Measurements from ENCODE around the gene NLRC5.

NLRC5 gene

GRCh38 chr16:57039148-57039812 lies 49.9 kb downstream of the NLRC5 start:
- Histone ChIP-seq H3K9ac (ENCODE audit: low read depth, low read length) (no peak overlapping the region), H3K4me1 (ENCODE audit: insufficient read depth, low read length) (no peaks in the 10 kb centered on the region), H3K36me3 (ENCODE audit: insufficient read depth, low read length) (no peaks in the 10 kb centered on the region), H3K9me3 (ENCODE audit: control insufficient read depth, insufficient read depth, low read length) (no peaks in the 10 kb centered on the region)

GRCh38 chr16:57041182-57042156 lies 52.1 kb downstream of the NLRC5 start:
- H3K9ac ChIP-seq (ENCODE audit: low read depth, low read length) = no peak overlapping the region
- no peaks in the 10 kb centered on the region for H3K4me1 ChIP-seq (ENCODE audit: insufficient read depth, low read length)
- no peaks in the 10 kb centered on the region for H3K9me3 ChIP-seq (ENCODE audit: control insufficient read depth, insufficient read depth, low read length)
- H3K36me3 ChIP-seq (ENCODE audit: insufficient read depth, low read length) = no peaks in the 10 kb centered on the region

GRCh38 chr16:57042157-57043111 lies 53.1 kb downstream of the NLRC5 start:
- no peaks in the 10 kb centered on the region for H3K4me1 ChIP-seq (ENCODE audit: insufficient read depth, low read length)
- H3K9ac ChIP-seq (ENCODE audit: low read depth, low read length) = no peak overlapping the region
- H3K9me3 ChIP-seq (ENCODE audit: control insufficient read depth, insufficient read depth, low read length) = no peaks in the 10 kb centered on the region
- no peaks in the 10 kb centered on the region for H3K36me3 ChIP-seq (ENCODE audit: insufficient read depth, low read length)

GRCh38 chr16:57043248-57043647 lies 53.9 kb downstream of the NLRC5 start:
- H3K9ac ChIP-seq (ENCODE audit: low read depth, low read length) = no peak overlapping the region
- no peaks in the 10 kb centered on the region for H3K36me3 ChIP-seq (ENCODE audit: insufficient read depth, low read length)
- no peaks in the 10 kb centered on the region for H3K9me3 ChIP-seq (ENCODE audit: control insufficient read depth, insufficient read depth, low read length)
- H3K4me1 ChIP-seq (ENCODE audit: insufficient read depth, low read length) = no peaks in the 10 kb centered on the region

GRCh38 chr16:57044931-57045693 lies 55.8 kb downstream of the NLRC5 start:
- Histone ChIP-seq H3K36me3 (ENCODE audit: insufficient read depth, low read length) (no peaks in the 10 kb centered on the region), H3K4me1 (ENCODE audit: insufficient read depth, low read length) (no peaks in the 10 kb centered on the region), H3K9me3 (ENCODE audit: control insufficient read depth, insufficient read depth, low read length) (no peaks in the 10 kb centered on the region), H3K9ac (ENCODE audit: low read depth, low read length) (no peak overlapping the region)

GRCh38 chr16:57045694-57046381 lies 56.5 kb downstream of the NLRC5 start:
- H3K9ac ChIP-seq (ENCODE audit: low read depth, low read length) = no peak overlapping the region
- H3K4me1 ChIP-seq (ENCODE audit: insufficient read depth, low read length) = 0 out of 2 replicates have a peak, but pooled peaks cover 4% of the 10 kb centered on the region
- H3K9me3 ChIP-seq (ENCODE audit: control insufficient read depth, insufficient read depth, low read length) = no peaks in the 10 kb centered on the region
- H3K36me3 ChIP-seq (ENCODE audit: insufficient read depth, low read length) = no peaks in the 10 kb centered on the region

GRCh38 chr16:57048095-57048494 lies 58.7 kb downstream of the NLRC5 start:
- H3K36me3 ChIP-seq (ENCODE audit: insufficient read depth, low read length) = no peaks in the 10 kb centered on the region
- H3K9ac ChIP-seq (ENCODE audit: low read depth, low read length) = no peak overlapping the region
- H3K4me1 ChIP-seq (ENCODE audit: insufficient read depth, low read length) = 0 out of 2 replicates have a peak, but pooled peaks cover 4% of the 10 kb centered on the region
- no peaks in the 10 kb centered on the region for H3K9me3 ChIP-seq (ENCODE audit: control insufficient read depth, insufficient read depth, low read length)

GRCh38 chr16:57049678-57050077 lies 60.3 kb downstream of the NLRC5 start:
- H3K36me3 ChIP-seq (ENCODE audit: insufficient read depth, low read length) = no peaks in the 10 kb centered on the region
- 0 out of 2 replicates have a peak, but pooled peaks cover 4% of the 10 kb centered on the region for H3K4me1 ChIP-seq (ENCODE audit: insufficient read depth, low read length)
- H3K9ac ChIP-seq (ENCODE audit: low read depth, low read length) = no peak overlapping the region
- H3K9me3 ChIP-seq (ENCODE audit: control insufficient read depth, insufficient read depth, low read length) = no peaks in the 10 kb centered on the region

- peaks cover 13% of the 10 kb centered on the region for H3K4me1 ChIP-seq (ENCODE audit: insufficient read depth, low read length)
- H3K36me3 ChIP-seq (ENCODE audit: insufficient read depth, low read length) = no peaks in the 10 kb centered on the region
- no peak overlapping the region for H3K9ac ChIP-seq (ENCODE audit: low read depth, low read length)
- no peaks in the 10 kb centered on the region for H3K9me3 ChIP-seq (ENCODE audit: control insufficient read depth, insufficient read depth, low read length)
These were observed 62.4 kb downstream of the NLRC5 start for GRCh38 chr16:57051696-57052228.

- H3K4me1 ChIP-seq (ENCODE audit: insufficient read depth, low read length) = peaks cover 13% of the 10 kb centered on the region
- H3K36me3 ChIP-seq (ENCODE audit: insufficient read depth, low read length) = no peaks in the 10 kb centered on the region
- no peak overlapping the region for H3K9ac ChIP-seq (ENCODE audit: low read depth, low read length)
- H3K9me3 ChIP-seq (ENCODE audit: control insufficient read depth, insufficient read depth, low read length) = no peaks in the 10 kb centered on the region
These were observed 63.8 kb downstream of the NLRC5 start for GRCh38 chr16:57053206-57053605.

GRCh38 chr16:57054338-57054737 lies 65.0 kb downstream of the NLRC5 start:
- no peak overlapping the region for H3K9ac ChIP-seq (ENCODE audit: low read depth, low read length)
- H3K4me1 ChIP-seq (ENCODE audit: insufficient read depth, low read length) = peaks cover 13% of the 10 kb centered on the region
- no peaks in the 10 kb centered on the region for H3K9me3 ChIP-seq (ENCODE audit: control insufficient read depth, insufficient read depth, low read length)
- H3K36me3 ChIP-seq (ENCODE audit: insufficient read depth, low read length) = no peaks in the 10 kb centered on the region

GRCh38 chr16:57054771-57055170 lies 65.4 kb downstream of the NLRC5 start:
- no peaks in the 10 kb centered on the region for H3K36me3 ChIP-seq (ENCODE audit: insufficient read depth, low read length)

GRCh38 chr16:57055671-57056070 lies 66.3 kb downstream of the NLRC5 start:
- Histone ChIP-seq H3K4me1 (ENCODE audit: insufficient read depth, low read length) (peaks cover 9% of the 10 kb centered on the region), H3K36me3 (ENCODE audit: insufficient read depth, low read length) (no peaks in the 10 kb centered on the region), H3K9me3 (ENCODE audit: control insufficient read depth, insufficient read depth, low read length) (no peaks in the 10 kb centered on the region), H3K9ac (ENCODE audit: low read depth, low read length) (no peak overlapping the region)

More at GRCh38 chr16:57054771-57055170, 65.4 kb downstream of the NLRC5 start:
- Histone ChIP-seq H3K9me3 (ENCODE audit: control insufficient read depth, insufficient read depth, low read length) (no peaks in the 10 kb centered on the region), H3K9ac (ENCODE audit: low read depth, low read length) (no peak overlapping the region), H3K4me1 (ENCODE audit: insufficient read depth, low read length) (peaks cover 13% of the 10 kb centered on the region)

Data from ES-I3 (cell line).